Sigmoid colon (tissue), 4 donors: ENCODE measurements around the gene EHD1.

ENCODE experiments used
- EP300 ChIP-seq, 4 donors: sonication (generic); formaldehyde crosslinking; IDR thresholded peaks; one replicate each; pipeline ENCODE4 v1.6.1; 2017; ENCODE audit warnings: antibody characterized with exemption in 4 of 4
- POLR2A ChIP-seq, 2 donors: fragments of 450-650 bp; IDR thresholded peaks; one replicate each; pipeline ENCODE4 v1.6.1; 2016; ENCODE audit warnings: antibody characterized with exemption in 2 of 2, mild to moderate bottlenecking in 2 of 2, moderate library complexity in 2 of 2
- POLR2AphosphoS5 ChIP-seq, 4 donors: sonication (generic); formaldehyde crosslinking; IDR thresholded peaks; one replicate each; pipeline ENCODE4 v1.6.1; 2017; ENCODE audit warnings: antibody characterized with exemption in 4 of 4
- TF ChIP-seq, protein P1 (sequence below), 4 experiments: fragments of 450-650 bp in 3 of 4; fragments of 200-600 bp in 1 of 4; IDR thresholded peaks; one replicate each; pipeline ENCODE4 v1.5.1; 2016 to 2019; ENCODE audit warnings: antibody characterized with exemption in 4 of 4, mild to moderate bottlenecking in 3 of 4, moderate library complexity in 2 of 4

DNA sequence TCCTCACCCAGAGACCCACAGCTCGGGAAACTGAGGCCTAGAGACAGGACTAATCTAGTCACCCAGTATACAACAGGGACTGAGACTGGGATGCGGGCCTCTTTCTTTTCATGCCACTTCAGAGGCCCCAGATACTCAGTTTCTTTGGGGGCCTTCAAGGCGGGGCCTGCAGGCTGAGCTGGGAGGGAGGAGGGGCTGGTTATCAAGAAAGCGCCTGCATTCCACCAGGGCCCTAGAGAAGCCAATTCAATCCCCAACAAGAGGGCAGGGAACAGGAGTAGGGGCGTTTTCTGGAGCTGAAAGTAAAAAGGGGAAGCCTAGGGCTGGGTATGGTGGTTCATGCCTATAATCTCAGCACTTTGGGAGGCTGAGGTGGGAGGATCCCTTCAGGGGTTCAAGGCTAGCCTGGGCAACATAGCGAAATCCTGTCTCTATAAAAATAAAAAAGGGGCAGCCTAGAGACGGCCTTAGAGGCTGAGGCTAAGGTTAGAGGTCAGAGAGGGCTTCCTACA is 37.0 kb upstream of the EHD1 start:
- TF ChIP-seq, protein P1, sequence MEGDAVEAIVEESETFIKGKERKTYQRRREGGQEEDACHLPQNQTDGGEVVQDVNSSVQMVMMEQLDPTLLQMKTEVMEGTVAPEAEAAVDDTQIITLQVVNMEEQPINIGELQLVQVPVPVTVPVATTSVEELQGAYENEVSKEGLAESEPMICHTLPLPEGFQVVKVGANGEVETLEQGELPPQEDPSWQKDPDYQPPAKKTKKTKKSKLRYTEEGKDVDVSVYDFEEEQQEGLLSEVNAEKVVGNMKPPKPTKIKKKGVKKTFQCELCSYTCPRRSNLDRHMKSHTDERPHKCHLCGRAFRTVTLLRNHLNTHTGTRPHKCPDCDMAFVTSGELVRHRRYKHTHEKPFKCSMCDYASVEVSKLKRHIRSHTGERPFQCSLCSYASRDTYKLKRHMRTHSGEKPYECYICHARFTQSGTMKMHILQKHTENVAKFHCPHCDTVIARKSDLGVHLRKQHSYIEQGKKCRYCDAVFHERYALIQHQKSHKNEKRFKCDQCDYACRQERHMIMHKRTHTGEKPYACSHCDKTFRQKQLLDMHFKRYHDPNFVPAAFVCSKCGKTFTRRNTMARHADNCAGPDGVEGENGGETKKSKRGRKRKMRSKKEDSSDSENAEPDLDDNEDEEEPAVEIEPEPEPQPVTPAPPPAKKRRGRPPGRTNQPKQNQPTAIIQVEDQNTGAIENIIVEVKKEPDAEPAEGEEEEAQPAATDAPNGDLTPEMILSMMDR (IDR thresholded peaks at IDR 0.05), result no peak
- TF ChIP-seq POLR2A (IDR thresholded peaks at IDR 0.05) (no peak), POLR2AphosphoS5 (IDR thresholded peaks at IDR 0.05) (no peak), EP300 (IDR thresholded peaks at IDR 0.05) (no peak)
